ENCODE measurements around the gene SKI.
"Not testable (repeated sequence)": the region's sequence is repeated elsewhere in the genome, so short reads cannot be mapped to it uniquely, and the experiment has no call there.

Gene SKI

GRCh38 chr1:2248854-2249558 is 20.9 kb downstream of the SKI start:
- DNase-seq: no peak

GRCh38 chr1:2249559-2249906 is 21.4 kb downstream of the SKI start:
- no peak for DNase-seq

GRCh38 chr1:2250721-2251281 is 22.7 kb downstream of the SKI start:
- no peak for DNase-seq

GRCh38 chr1:2251363-2251762 is 23.2 kb downstream of the SKI start:
- DNase-seq: no peak

GRCh38 chr1:2251786-2252185 is 23.7 kb downstream of the SKI start:
- no peak for DNase-seq

GRCh38 chr1:2252423-2252822 is 24.3 kb downstream of the SKI start:
- DNase-seq: no peak

GRCh38 chr1:2253036-2253796 is 25.1 kb downstream of the SKI start:
- DNase-seq: no peak

GRCh38 chr1:2253797-2254480 is 25.8 kb downstream of the SKI start:
- no peak for DNase-seq

- no peak for DNase-seq
These were observed 26.9 kb downstream of the SKI start for GRCh38 chr1:2255047-2255419.

- peak in 1 of 3 experiments; percentile 48 for DNase-seq
These were observed 27.6 kb downstream of the SKI start for GRCh38 chr1:2255420-2256369.

- no peak for DNase-seq
These were observed 28.5 kb downstream of the SKI start for GRCh38 chr1:2256435-2257244.

GRCh38 chr1:2257245-2257627 is 29.1 kb downstream of the SKI start:
- DNase-seq: no peak

- DNase-seq: no peak
These were observed 30.1 kb downstream of the SKI start for GRCh38 chr1:2258122-2258681.

- no peak for DNase-seq
These were observed 30.9 kb downstream of the SKI start for GRCh38 chr1:2258996-2259395.

- peak in 1 of 3 experiments; percentile 7 for DNase-seq
These were observed 31.7 kb downstream of the SKI start for GRCh38 chr1:2259668-2260402.

- DNase-seq: not testable (repeated sequence)
These were observed 32.4 kb downstream of the SKI start for GRCh38 chr1:2260470-2260869.

- no peak for DNase-seq
These were observed 32.8 kb downstream of the SKI start for GRCh38 chr1:2260917-2261316.

- DNase-seq: not testable (repeated sequence)
These were observed 33.6 kb downstream of the SKI start for GRCh38 chr1:2261476-2262395.

- DNase-seq: no peak
These were observed 38.3 kb downstream of the SKI start for GRCh38 chr1:2266301-2266975.

All from NCI-H1417 (cell line).